KBM-7 (cell line): Measurements from ENCODE around the gene DCX.
A peak's percentile ranks its signal among the peaks of the same experiment; 100 is the strongest.

Experiments
- DNase-seq: peaks from one replicate; pipeline ENCODE4 v3.0.0-alpha.2; 2015
- in situ Hi-C: fragments of 300-500 bp; cut with MboI; formaldehyde crosslinking; loops from 2 replicates; pipeline ENCODE4 v1.14.3; 2020; ENCODE audit warnings: low sequenced_read_pairs, low pct_unique_long_range_greater_than_20kb, mixed read lengths

The DCX gene

GRCh38 chrX:111254896-111255693 is 156.9 kb downstream of the DCX start:
- DNase-seq = no peak
- in situ Hi-C loops = no loop called here

- in situ Hi-C loops = no loop called here
These were observed 167.7 kb downstream of the DCX start for GRCh38 chrX:111244235-111244750.

More at GRCh38 chrX:111244235-111244750, 167.7 kb downstream of the DCX start:
- peak; percentile 41 for DNase-seq
